Spleen (tissue), 7 donors: ENCODE results near the gene ANKRD35.

Experiments used
- CTCF ChIP-seq, 11 experiments: fragments of 200-600 bp in 7 of 11; fragments of 450-650 bp in 4 of 11; sonication (generic) in 4 of 11; IDR thresholded peaks in 8 of 11; conservative IDR thresholded peaks in 3 of 11; 1 replicate in 7 of 11; 2 replicates in 4 of 11; pipeline versions ENCODE4 v1.4.0 to v1.8.0; 2016 to 2021; ENCODE audit warnings: antibody characterized with exemption in 11 of 11, inconsistent platforms in 4 of 11, mild to moderate bottlenecking in 1 of 11
- POLR2A ChIP-seq, 3 donors: fragments of 450-650 bp; IDR thresholded peaks; one replicate each; pipeline ENCODE4 v1.5.1; 2017; ENCODE audit warnings: antibody characterized with exemption in 3 of 3, mild to moderate bottlenecking in 1 of 3
- POLR2AphosphoS5 ChIP-seq, 3 donors: sonication (generic); formaldehyde crosslinking; IDR thresholded peaks; one replicate each; pipeline ENCODE4 v1.5.1; 2017; ENCODE audit warnings: antibody characterized with exemption in 3 of 3
- donor health status: DM: no; HTN: no; CAD: no; lungs with moderate emphysema.
- donor health status: DM: no; HTN: no; CAD: no.
- donor health status: DM: no; HTN: no; CAD: no.

- TF ChIP-seq CTCF (IDR thresholded peaks at IDR 0.05 in 8 of 11, conservative IDR thresholded peaks at IDR 0.05 in 3 of 11) (no peak), POLR2A (IDR thresholded peaks at IDR 0.05) (no peak), POLR2AphosphoS5 (IDR thresholded peaks at IDR 0.05) (no peak)
Measured at GRCh38 chr1:145917595-145917994, 31.9 kb upstream of the ANKRD35 start.
